ENCODE results near the gene PSMD1. TPM values are rescaled to one million over a fixed set of nuclear protein-coding genes. Genes with fewer than 3 reads are reported as not detected.

Gene PSMD1
- total RNA-seq, 1 experiment from 2014 or later, result 133 TPM

- TF ChIP-seq ZNF274 (IDR thresholded peaks at IDR 0.05; ENCODE audit: low read depth, low read length), result no peak
- TF ChIP-seq POLR2AphosphoS5 (IDR thresholded peaks at IDR 0.05; ENCODE audit: low read depth, low read length), result no peak
Measured at GRCh38 chr2:231051116-231051515, 5.6 kb upstream of the PSMD1 start (continued).

GRCh38 chr2:231052494-231053451, 3.9 kb upstream of the PSMD1 start:
- Histone ChIP-seq H3K4me1 (ENCODE audit: control insufficient read depth in 1 of 2, insufficient read depth in 2 of 2, low read length in 2 of 2) (peaks cover 4 to 24% of the 10 kb centered on the region in 2 experiments; a peak in 3 of 4 replicates), H2AFZ (ENCODE audit: low read depth, low read length, poor library complexity, severe bottlenecking) (peak overlapping the region; percentile 88), H3K79me2 (ENCODE audit: insufficient read depth, low read length) (peaks cover 11% of the 10 kb centered on the region), H3K9me3 (ENCODE audit: control insufficient read depth in 1 of 2, insufficient read depth in 1 of 2, low read depth in 1 of 2, low read length in 2 of 2) (no peaks in the 10 kb centered on the region), H3K27me3 (ENCODE audit: insufficient read depth, low read length) (no peaks in the 10 kb centered on the region), H3K27ac (ENCODE audit: low read depth, low read length) (peak overlapping the region; percentile 16; the same call in 1 of the 2 replicates), H3K36me3 (ENCODE audit: control insufficient read depth in 1 of 2, insufficient read depth in 2 of 2, low read length in 2 of 2) (no peaks in the 10 kb centered on the region), H4K20me1 (ENCODE audit: insufficient read depth) (no peaks in the 10 kb centered on the region), H3K9ac (ENCODE audit: low read length) (peak overlapping the region; percentile 40), H3K9me2 (ENCODE audit: insufficient read depth) (no peaks in the 10 kb centered on the region), H3K4me2 (ENCODE audit: low read length) (peak overlapping the region; percentile 90), H3K4me3 (replicated peaks in 1 of 2; ENCODE audit: low read depth in 1 of 2, low read length in 2 of 2) (peak overlapping the region; percentile 46 to 61)
- POLR2A ChIA-PET, result interaction anchor here (0.8 to 1.3 kb wide), 3 partner anchors 10 to 228 kb away, joined by 3 to 5 read pairs (median 3); no protein-coding TSS in a partner anchor
- no TSS peak for BruUV-seq (replicated peaks)
- CTCF ChIA-PET, result interaction anchor here (0.6 to 1.6 kb wide), 16 partner anchors 9 to 399 kb away, joined by 3 to 26 read pairs (median 4); partner anchors contain the start of gene HTR2B
- RAD21 ChIA-PET (ENCODE audit: low non-redundant PET in 1 of 2, low total read pairs in 2 of 2, uncharacterized antibody in 2 of 2, unreplicated experiment in 2 of 2), result no interaction called here
- DNase-seq (ENCODE audit: low read depth, low spot score) (peak; percentile 68), ATAC-seq (peak; percentile 86)
- intact Hi-C loops (cut with micrococcal nuclease), result loop anchor here (1.0 kb wide), 2 partner anchors 150 to 228 kb away; no protein-coding TSS in a partner anchor
- TF ChIP-seq SRF (IDR thresholded peaks at IDR 0.05; ENCODE audit: low read depth) (no peak), CEBPB (IDR thresholded peaks at IDR 0.05; ENCODE audit: low read depth) (no peak), POLR2A (IDR thresholded peaks at IDR 0.05; ENCODE audit: borderline replicate concordance, extremely low read depth, insufficient read depth, insufficient read length) (no peak), YY1 (IDR thresholded peaks at IDR 0.05; ENCODE audit: extremely low read depth, insufficient replicate concordance, low read depth, low read length) (peak; percentile 47), JUND (IDR thresholded peaks at IDR 0.05) (no peak), EGR1 (IDR thresholded peaks at IDR 0.05; ENCODE audit: low read depth) (no peak), SP1 (IDR thresholded peaks at IDR 0.05; ENCODE audit: low read depth) (0 out of 2 replicates have a peak, but pooled peaks have one; percentile 33), RAD21 (IDR thresholded peaks at IDR 0.05; ENCODE audit: low read depth) (peak; percentile 61), ZBTB33 (IDR thresholded peaks at IDR 0.05; ENCODE audit: extremely low read depth, insufficient replicate concordance, low read length) (no peak), REST (IDR thresholded peaks at IDR 0.05; ENCODE audit: low read depth) (no peak), EZH2 (IDR thresholded peaks at IDR 0.05) (no peak), POLR2AphosphoS5 (IDR thresholded peaks at IDR 0.05; ENCODE audit: low read depth, low read length) (peak; percentile 63), CBX3 (IDR thresholded peaks at IDR 0.05; ENCODE audit: low read depth) (peak; percentile 72; the same call in 1 of the 2 replicates), EZH2phosphoT487 (IDR thresholded peaks at IDR 0.05; ENCODE audit: borderline replicate concordance) (no peak), ZNF274 (IDR thresholded peaks at IDR 0.05; ENCODE audit: low read depth, low read length) (no peak), SIN3A (IDR thresholded peaks at IDR 0.05; ENCODE audit: low read depth) (0 out of 2 replicates have a peak, but pooled peaks have one; percentile 33), ZFX (IDR thresholded peaks at IDR 0.05) (peak; percentile 47; the same call in 1 of the 2 replicates)
